Keratinocyte (primary cell): ENCODE results near the gene AMZ1.

ENCODE experiments used
- EZH2 ChIP-seq: IDR thresholded peaks from one replicate; pipeline ENCODE4 v1.6.1; 2012; ENCODE audit warnings: inconsistent platforms, mild to moderate bottlenecking, low read length, moderate library complexity
- TF ChIP-seq, protein P1 (sequence below), 3 experiments: IDR thresholded peaks in 1 of 3; conservative IDR thresholded peaks in 1 of 3; optimal IDR thresholded peaks in 1 of 3; 2 replicates in 2 of 3; 3 replicates in 1 of 3; pipeline versions ENCODE3 to v1.5.1; 2011; ENCODE audit warnings: low read length in 3 of 3, mild to moderate bottlenecking in 3 of 3, moderate library complexity in 2 of 3, control low read depth in 1 of 3, inconsistent platforms in 1 of 3; ENCODE audit not compliant: insufficient read depth in 2 of 3; ENCODE audit errors: extremely low read depth in 1 of 3

DNA sequence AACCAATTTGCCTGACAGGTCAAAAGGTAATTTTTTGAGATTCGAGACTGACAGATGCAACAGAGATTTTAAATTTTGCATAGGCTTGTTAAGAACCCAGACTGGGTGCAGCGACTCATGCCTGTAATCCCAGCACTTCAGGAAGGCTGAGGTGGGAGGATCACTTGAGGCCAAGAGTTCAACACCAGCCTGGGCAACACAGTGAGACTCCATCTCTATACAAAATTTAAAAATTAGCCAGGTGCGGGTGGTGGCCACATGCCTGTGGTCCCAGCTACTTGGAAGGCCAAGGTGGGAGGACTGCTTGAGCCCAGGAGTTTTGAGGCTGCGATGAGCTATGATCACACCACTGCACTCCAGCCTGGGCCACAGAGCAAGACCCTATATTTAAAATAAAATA, 34.6 kb downstream of the AMZ1 start:
- TF ChIP-seq, protein P1, sequence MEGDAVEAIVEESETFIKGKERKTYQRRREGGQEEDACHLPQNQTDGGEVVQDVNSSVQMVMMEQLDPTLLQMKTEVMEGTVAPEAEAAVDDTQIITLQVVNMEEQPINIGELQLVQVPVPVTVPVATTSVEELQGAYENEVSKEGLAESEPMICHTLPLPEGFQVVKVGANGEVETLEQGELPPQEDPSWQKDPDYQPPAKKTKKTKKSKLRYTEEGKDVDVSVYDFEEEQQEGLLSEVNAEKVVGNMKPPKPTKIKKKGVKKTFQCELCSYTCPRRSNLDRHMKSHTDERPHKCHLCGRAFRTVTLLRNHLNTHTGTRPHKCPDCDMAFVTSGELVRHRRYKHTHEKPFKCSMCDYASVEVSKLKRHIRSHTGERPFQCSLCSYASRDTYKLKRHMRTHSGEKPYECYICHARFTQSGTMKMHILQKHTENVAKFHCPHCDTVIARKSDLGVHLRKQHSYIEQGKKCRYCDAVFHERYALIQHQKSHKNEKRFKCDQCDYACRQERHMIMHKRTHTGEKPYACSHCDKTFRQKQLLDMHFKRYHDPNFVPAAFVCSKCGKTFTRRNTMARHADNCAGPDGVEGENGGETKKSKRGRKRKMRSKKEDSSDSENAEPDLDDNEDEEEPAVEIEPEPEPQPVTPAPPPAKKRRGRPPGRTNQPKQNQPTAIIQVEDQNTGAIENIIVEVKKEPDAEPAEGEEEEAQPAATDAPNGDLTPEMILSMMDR (optimal IDR thresholded peaks at IDR 0.05 in 1 of 3, IDR thresholded peaks at IDR 0.05 in 1 of 3, conservative IDR thresholded peaks at IDR 0.05 in 1 of 3; ENCODE audit: extremely low read depth in 1 of 3, insufficient read depth in 2 of 3, low read length in 3 of 3): no peak
- TF ChIP-seq EZH2: no peak
